HEK293 (cell line): ENCODE measurements around the gene DHRS12.

Source experiments
- CTCF ChIA-PET: fragments of 350-600 bp; formaldehyde crosslinking; extraction: SDS; loops from one replicate; lab custom pipeline; 2021; ENCODE audit warnings: antibody characterized with exemption; lab: Yijun Ruan, JAX
- POLR2A ChIA-PET: fragments of 300-600 bp; formaldehyde crosslinking; extraction: SDS; loops from one replicate; lab custom pipeline; 2020; ENCODE audit warnings: antibody characterized with exemption, inconsistent platforms; lab: Yijun Ruan, JAX
- H3K27ac ChIP-seq: fragments of 200-500 bp; sonication (Bioruptor generic); 2 replicates; pipeline ENCODE4 v1.5.1; 2014; ENCODE audit warnings: low read depth, low read length, control low read depth, inconsistent platforms; ENCODE audit errors: extremely low read depth
- H3K36me3 ChIP-seq, 2 experiments: fragments of 200-500 bp in 1 of 2; sonication (Bioruptor generic) in 1 of 2; 1 replicate in 1 of 2; 2 replicates in 1 of 2; pipeline ENCODE4 v1.5.1; 2014 to 2017; ENCODE audit warnings: inconsistent platforms in 2 of 2, low read length in 2 of 2; ENCODE audit not compliant: control insufficient read depth in 2 of 2, insufficient read depth in 1 of 2
- H3K4me1 ChIP-seq: fragments of 200-500 bp; sonication (Bioruptor generic); 2 replicates; pipeline ENCODE4 v1.5.1; 2014; ENCODE audit warnings: mild to moderate bottlenecking, low read length, inconsistent platforms; ENCODE audit not compliant: control insufficient read depth, insufficient read depth
- H3K4me3 ChIP-seq: 2 replicates; pipeline ENCODE4 v1.5.1; 2011; ENCODE audit warnings: low read depth, mild to moderate bottlenecking, control low read depth, low read length, moderate library complexity
- H3K9me3 ChIP-seq: fragments of 200-500 bp; sonication (Bioruptor generic); 2 replicates; pipeline ENCODE4 v1.5.1; 2014; ENCODE audit warnings: low read depth, low read length, inconsistent platforms; ENCODE audit not compliant: control insufficient read depth, insufficient read depth
- MYNN ChIP-seq: fragments of 450-650 bp; formaldehyde crosslinking; IDR thresholded peaks from 2 replicates; pipeline ENCODE4 v1.5.1; 2016; ENCODE audit warnings: missing biosample characterization, missing genetic modification characterization, borderline replicate concordance
- TSHZ1 ChIP-seq: fragments of 450-650 bp; formaldehyde crosslinking; IDR thresholded peaks from 2 replicates; pipeline ENCODE4 v1.5.1; 2016; ENCODE audit warnings: missing biosample characterization, missing genetic modification characterization, borderline replicate concordance
- ZBTB20 ChIP-seq: fragments of 450-650 bp; formaldehyde crosslinking; IDR thresholded peaks from 2 replicates; pipeline ENCODE4 v1.5.1; 2016; ENCODE audit warnings: missing biosample characterization, missing genetic modification characterization
- ZNF157 ChIP-seq: fragments of 450-650 bp; formaldehyde crosslinking; IDR thresholded peaks from 2 replicates; pipeline ENCODE4 v1.5.1; 2016; ENCODE audit warnings: missing biosample characterization, missing genetic modification characterization
- ZNF324 ChIP-seq: fragments of 450-650 bp; formaldehyde crosslinking; IDR thresholded peaks from 2 replicates; pipeline ENCODE4 v1.5.1; 2016; ENCODE audit warnings: missing biosample characterization, missing genetic modification characterization
- ZNF48 ChIP-seq: fragments of 450-650 bp; formaldehyde crosslinking; IDR thresholded peaks from 2 replicates; pipeline ENCODE4 v1.5.1; 2016; ENCODE audit warnings: missing biosample characterization, missing genetic modification characterization
- ZNF530 ChIP-seq: fragments of 450-650 bp; formaldehyde crosslinking; IDR thresholded peaks from 2 replicates; pipeline ENCODE4 v1.5.1; 2016; ENCODE audit warnings: low read depth, missing biosample characterization, missing genetic modification characterization
- ZNF558 ChIP-seq: fragments of 450-650 bp; formaldehyde crosslinking; IDR thresholded peaks from 2 replicates; pipeline ENCODE4 v1.5.1; 2016; ENCODE audit warnings: missing biosample characterization, missing genetic modification characterization
- ZNF561 ChIP-seq: fragments of 450-650 bp; IDR thresholded peaks from 2 replicates; pipeline ENCODE4 v1.5.1; 2018; ENCODE audit warnings: missing biosample characterization, missing genetic modification characterization, borderline replicate concordance
- ZNF677 ChIP-seq: fragments of 450-650 bp; IDR thresholded peaks from 2 replicates; pipeline ENCODE4 v1.5.0; 2018; ENCODE audit warnings: missing biosample characterization, mild to moderate bottlenecking, missing genetic modification characterization, moderate library complexity
- TF ChIP-seq, protein P1 (sequence below): sonication (generic); formaldehyde crosslinking; IDR thresholded peaks from 2 replicates; pipeline ENCODE4 v1.8.1; 2022; ENCODE audit warnings: mild to moderate bottlenecking, moderate library complexity, missing genetic modification reagents
- TF ChIP-seq, protein P2 (sequence below): fragments of 450-650 bp; formaldehyde crosslinking; IDR thresholded peaks from 2 replicates; pipeline ENCODE4 v1.5.1; 2017; ENCODE audit warnings: missing biosample characterization, missing genetic modification characterization

DHRS12 gene

DNA sequence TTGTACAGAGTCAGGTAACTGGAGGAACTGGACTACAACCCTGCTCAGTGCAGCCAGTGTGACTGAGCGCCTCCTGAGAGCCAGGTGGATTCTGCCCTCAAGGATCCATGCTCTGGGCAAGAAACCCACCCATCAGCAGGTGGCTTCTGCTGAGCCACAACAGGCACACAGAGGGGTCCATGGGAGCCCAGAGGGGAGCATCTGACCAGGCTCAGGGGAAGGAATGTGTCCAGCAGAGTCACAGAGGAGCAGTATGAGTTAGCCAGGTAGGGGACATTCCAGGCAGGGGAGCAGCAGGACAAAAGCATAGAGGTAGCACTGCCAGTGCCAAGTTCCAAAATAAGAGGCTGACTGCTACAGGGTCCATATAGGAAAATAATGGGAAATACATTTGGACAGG is 19.9 kb downstream of the DHRS12 start (continued):
- TF ChIP-seq, protein P1, sequence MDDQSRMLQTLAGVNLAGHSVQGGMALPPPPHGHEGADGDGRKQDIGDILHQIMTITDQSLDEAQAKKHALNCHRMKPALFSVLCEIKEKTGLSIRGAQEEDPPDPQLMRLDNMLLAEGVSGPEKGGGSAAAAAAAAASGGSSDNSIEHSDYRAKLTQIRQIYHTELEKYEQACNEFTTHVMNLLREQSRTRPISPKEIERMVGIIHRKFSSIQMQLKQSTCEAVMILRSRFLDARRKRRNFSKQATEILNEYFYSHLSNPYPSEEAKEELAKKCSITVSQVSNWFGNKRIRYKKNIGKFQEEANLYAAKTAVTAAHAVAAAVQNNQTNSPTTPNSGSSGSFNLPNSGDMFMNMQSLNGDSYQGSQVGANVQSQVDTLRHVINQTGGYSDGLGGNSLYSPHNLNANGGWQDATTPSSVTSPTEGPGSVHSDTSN (CRISPR knock-in tag), result no peak

DNA sequence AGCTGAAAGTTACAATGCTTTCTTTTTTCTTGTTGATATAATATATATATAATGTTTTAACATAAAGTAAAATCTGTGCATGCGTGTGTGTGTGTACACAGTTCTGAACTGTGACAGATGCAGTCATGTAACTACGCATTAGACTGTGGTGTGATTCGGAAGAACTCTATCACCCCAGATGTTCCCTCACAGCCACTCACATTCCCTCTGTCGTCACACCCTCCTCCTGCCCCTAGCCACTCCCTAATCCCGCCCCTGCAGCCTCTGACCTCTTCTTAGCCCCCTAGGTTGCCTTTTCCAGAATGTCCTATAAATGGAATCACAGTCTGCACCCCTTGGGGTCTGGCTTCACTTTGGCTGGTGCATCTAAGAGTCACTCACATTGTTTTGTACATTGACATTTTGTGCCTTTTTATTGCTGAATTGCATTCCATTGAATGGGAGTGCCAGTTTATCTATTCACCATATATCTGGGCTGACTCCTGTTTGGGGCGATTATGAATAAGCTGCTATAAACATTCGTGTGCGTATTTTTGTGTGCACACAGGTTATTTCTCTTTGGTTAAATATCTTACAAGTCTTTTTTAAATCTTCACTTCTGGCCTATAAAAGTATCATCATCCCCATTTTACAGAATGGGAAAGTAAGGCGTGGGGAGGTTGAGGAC is 20.4 kb downstream of the DHRS12 start:
- Histone ChIP-seq H3K36me3 (no peaks in the 10 kb centered on the region), H3K4me1 (peaks cover 13% of the 10 kb centered on the region), H3K27ac (no peak overlapping the region), H3K9me3 (no peaks in the 10 kb centered on the region), H3K4me3 (no peak overlapping the region)
- ChIA-PET CTCF (no interaction called here), POLR2A (interaction anchor here (2.3 kb wide), 1 partner anchor 331 kb away, joined by 7 read pairs; the partner anchor contains the start of gene INTS6)
- TF ChIP-seq ZNF558 (tag by site-specific recombination) (no peak), TSHZ1 (tag by site-specific recombination) (no peak), ZNF530 (no peak), ZNF157 (tag by site-specific recombination) (no peak), ZNF561 (no peak), MYNN (tag by site-specific recombination) (no peak)
- TF ChIP-seq, protein P2, sequence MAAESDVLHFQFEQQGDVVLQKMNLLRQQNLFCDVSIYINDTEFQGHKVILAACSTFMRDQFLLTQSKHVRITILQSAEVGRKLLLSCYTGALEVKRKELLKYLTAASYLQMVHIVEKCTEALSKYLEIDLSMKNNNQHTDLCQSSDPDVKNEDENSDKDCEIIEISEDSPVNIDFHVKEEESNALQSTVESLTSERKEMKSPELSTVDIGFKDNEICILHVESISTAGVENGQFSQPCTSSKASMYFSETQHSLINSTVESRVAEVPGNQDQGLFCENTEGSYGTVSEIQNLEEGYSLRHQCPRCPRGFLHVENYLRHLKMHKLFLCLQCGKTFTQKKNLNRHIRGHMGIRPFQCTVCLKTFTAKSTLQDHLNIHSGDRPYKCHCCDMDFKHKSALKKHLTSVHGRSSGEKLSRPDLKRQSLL, result no peak

DNA sequence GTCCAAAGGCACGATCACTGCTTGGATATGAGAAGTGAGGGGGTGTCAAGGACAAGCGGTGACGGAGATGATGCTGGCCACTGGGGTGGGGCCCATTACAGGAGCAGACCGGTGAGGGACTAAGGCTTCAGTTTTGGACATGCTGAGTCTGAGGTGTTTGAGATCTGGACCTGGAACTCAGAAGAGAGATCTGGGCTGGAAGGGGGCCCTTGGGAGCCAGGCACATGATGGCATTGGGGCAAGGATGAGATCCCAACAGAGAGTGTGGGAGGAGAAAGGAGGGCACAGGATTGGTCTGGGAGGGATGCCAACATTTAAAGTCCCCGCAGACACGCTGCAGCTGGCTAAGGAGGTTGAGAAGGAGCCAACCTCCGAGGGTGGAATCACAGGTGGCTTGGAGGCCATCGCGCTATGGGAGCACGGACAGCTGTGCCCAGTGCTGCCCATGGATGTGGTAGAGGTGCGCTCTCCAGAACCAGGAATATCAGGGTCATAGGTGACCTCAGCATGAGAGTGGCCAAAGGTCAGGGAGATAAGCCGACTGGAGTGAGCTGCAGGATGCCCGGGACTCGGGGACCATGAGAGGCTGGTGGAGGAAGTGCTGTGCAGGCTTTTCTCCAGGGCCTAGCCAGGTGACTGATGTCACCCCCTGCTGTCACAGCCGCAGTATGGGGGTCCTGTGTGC is 21.8 kb downstream of the DHRS12 start:
- Histone ChIP-seq H3K4me3 (no peak overlapping the region), H3K4me1 (peaks cover 12% of the 10 kb centered on the region), H3K27ac (no peak overlapping the region), H3K9me3 (no peaks in the 10 kb centered on the region), H3K36me3 (no peaks in the 10 kb centered on the region)
- ChIA-PET CTCF (no interaction called here), POLR2A (interaction anchor here (2.3 kb wide), 1 partner anchor 329 kb away, joined by 7 read pairs; the partner anchor contains the start of gene INTS6)
- no peak for TF ChIP-seq ZNF324 (tag by site-specific recombination)
- TF ChIP-seq ZNF677 (tag by site-specific recombination), result no peak

- Histone ChIP-seq H3K36me3 (no peaks in the 10 kb centered on the region), H3K4me1 (peaks cover 6% of the 10 kb centered on the region), H3K4me3 (no peak overlapping the region), H3K9me3 (no peaks in the 10 kb centered on the region), H3K27ac (no peak overlapping the region)
- TF ChIP-seq ZNF48 (tag by site-specific recombination) (no peak), ZBTB20 (tag by site-specific recombination) (peak; percentile 45; the same call in 1 of the 2 replicates)
- ChIA-PET CTCF (interaction anchor here (1.0 kb wide), 1 partner anchor 297 kb away, joined by 3 read pairs; no protein-coding TSS in a partner anchor), POLR2A (interaction anchor here (1.0 kb wide), 1 partner anchor 328 kb away, joined by 3 read pairs; the partner anchor contains the start of gene INTS6)
Measured at GRCh38 chr13:51781246-51782022, 22.5 kb downstream of the DHRS12 start.
